Fibroblast of the aortic adventitia (primary cell): ENCODE data around the gene PMS1. TPM values are rescaled to one million over a fixed set of nuclear protein-coding genes. Genes with fewer than 3 reads are reported as not detected.

ENCODE experiments used
- DNase-seq: peaks from one replicate; pipeline ENCODE4 v3.0.0-alpha.2; 2010; ENCODE audit warnings: low read depth
- H3K4me3 ChIP-seq: 2 replicates; pipeline ENCODE4 v1.5.1; 2011; ENCODE audit warnings: low read depth, mild to moderate bottlenecking, control low read depth, low read length, moderate library complexity
- CTCF ChIP-seq: IDR thresholded peaks from 2 replicates; pipeline ENCODE4 v1.5.1; 2011; ENCODE audit warnings: mild to moderate bottlenecking, low read length, control low read depth, inconsistent platforms; ENCODE audit not compliant: insufficient read depth
- total RNA-seq: library from RNA; depleted of rRNA; stranded (reverse); fragments of >200 nt; gene quantifications from 2 replicates; pipeline ENCODE4 v1.2.3, GENCODE V29; 2012; ENCODE audit warnings: low replicate concordance

Gene PMS1
- total RNA-seq, 1 donor = 27.0 TPM

DNA sequence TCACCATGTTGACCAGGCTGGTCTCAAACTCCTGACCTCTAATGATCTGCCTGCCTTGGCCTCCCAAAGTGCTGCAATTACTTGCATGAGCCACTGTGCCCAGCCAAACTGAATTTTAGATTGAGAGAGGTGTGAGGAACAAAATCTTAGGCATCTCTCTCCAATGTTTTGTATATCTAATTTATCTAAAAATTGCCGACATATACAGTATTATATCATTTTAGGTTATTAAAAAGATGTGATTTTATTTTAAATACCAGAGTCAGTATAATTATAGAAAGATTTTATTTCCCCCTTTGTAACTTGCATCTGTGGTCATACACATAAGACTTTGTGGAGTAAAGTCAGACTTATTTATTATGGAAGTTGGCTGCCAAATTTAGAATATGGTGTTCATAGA, 10.1 kb downstream of the PMS1 start:
- no peak overlapping the region for H3K4me3 ChIP-seq
- no peak for DNase-seq
- no peak for TF ChIP-seq CTCF

GRCh38 chr2:189797902-189798301, 13.7 kb downstream of the PMS1 start:
- no peak overlapping the region for H3K4me3 ChIP-seq
- no peak for TF ChIP-seq CTCF
- DNase-seq = no peak

GRCh38 chr2:189798312-189799029, 14.2 kb downstream of the PMS1 start:
- H3K4me3 ChIP-seq = no peak overlapping the region
- DNase-seq = peak; percentile 80
- TF ChIP-seq CTCF = peak; percentile 58

- no peak for DNase-seq
- H3K4me3 ChIP-seq = no peak overlapping the region
- TF ChIP-seq CTCF = no peak
Measured at GRCh38 chr2:189799030-189799331, 14.7 kb downstream of the PMS1 start.

DNA sequence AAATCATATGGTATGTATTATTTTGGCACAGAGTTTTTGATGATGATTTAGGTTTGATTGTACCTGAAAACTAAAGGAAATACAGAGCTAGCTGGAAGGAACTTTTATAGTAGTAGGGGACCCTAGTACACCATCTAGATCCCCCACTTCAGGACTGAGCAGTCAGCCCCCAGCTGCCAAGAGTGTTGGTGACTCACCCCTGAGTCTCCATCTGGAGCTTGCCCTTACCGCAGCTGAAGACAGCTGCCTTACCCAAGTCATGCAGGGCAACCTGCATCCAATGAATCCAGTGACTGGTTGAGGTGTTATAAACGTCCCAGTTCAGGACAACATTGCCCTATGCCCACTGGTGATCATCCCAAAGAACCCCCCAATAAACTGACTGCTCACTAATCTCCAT, 15.3 kb downstream of the PMS1 start:
- DNase-seq = peak; percentile 59
- H3K4me3 ChIP-seq = no peak overlapping the region
- TF ChIP-seq CTCF = no peak

GRCh38 chr2:189802396-189802912, 18.2 kb downstream of the PMS1 start:
- TF ChIP-seq CTCF = no peak
- no peak overlapping the region for H3K4me3 ChIP-seq
- DNase-seq = no peak

DNA sequence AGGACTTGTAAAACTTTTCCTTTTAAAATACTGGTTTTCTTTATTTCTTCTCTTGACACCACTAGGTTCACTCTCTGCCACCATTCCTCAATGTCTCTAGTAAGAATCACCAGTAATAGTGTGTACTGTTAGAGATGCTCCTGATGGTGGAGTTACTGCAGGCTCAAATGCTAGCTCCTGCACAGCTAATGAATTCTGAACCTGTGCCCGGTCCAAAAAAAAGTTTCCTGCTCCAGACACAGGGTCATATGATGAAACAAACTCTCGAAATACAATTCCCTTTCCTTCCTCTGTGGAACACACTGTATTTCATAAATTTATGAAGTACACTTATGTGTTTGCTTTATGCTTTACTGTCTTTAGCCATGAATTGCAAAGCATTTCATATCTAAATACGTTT, 19.2 kb downstream of the PMS1 start:
- TF ChIP-seq CTCF = no peak
- no peak for DNase-seq
- H3K4me3 ChIP-seq = no peak overlapping the region
